HG03139 (cell line): ENCODE measurements around the gene TGFB2.
"Not testable (repeated sequence)": the region's sequence is repeated elsewhere in the genome, so short reads cannot be mapped to it uniquely, and the experiment has no call there.

ENCODE experiments used
- ATAC-seq: cut with Tn5 transposase; IDR thresholded peaks from one replicate; pipeline ENCODE4 v1.9.1; 2021; ENCODE audit not compliant: unreplicated experiment

TGFB2 gene

DNA sequence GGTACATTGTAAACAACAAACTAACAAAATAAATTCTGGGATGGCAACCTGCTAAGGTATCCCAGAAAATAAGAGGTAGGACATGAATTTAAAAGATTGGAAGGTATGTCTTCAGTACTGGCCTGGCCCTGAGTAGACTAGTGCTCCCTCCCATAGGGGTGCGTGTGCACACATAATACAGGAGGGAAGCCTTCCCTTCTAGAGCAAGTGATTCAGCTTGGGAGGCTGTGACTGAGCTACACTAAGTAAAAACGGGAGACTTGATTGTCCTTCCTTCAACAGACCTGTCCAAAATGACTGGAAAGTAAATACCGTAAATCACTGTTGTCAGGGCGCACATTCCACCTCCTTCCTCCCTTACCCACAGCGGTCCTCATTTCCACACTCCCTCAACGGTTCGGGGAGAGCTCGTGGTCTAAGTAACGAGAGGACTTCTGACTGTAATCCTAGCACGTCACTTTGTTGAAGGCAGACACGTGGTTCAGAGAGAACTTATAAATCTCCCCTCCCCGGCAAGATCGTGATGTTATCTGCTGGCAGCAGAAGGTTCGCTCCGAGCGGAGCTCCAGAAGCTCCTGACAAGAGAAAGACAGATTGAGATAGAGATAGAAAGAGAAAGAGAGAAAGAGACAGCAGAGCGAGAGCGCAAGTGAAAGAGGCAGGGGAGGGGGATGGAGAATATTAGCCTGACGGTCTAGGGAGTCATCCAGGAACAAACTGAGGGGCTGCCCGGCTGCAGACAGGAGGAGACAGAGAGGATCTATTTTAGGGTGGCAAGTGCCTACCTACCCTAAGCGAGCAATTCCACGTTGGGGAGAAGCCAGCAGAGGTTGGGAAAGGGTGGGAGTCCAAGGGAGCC lies at the start of gene TGFB2:
Gene TGFB2 (plus strand): TSS at position 523 of the 859 bp plus-strand sequence. CDS start 1,366 bp downstream, outside the sequence.
- ATAC-seq = peak; percentile 38

DNA sequence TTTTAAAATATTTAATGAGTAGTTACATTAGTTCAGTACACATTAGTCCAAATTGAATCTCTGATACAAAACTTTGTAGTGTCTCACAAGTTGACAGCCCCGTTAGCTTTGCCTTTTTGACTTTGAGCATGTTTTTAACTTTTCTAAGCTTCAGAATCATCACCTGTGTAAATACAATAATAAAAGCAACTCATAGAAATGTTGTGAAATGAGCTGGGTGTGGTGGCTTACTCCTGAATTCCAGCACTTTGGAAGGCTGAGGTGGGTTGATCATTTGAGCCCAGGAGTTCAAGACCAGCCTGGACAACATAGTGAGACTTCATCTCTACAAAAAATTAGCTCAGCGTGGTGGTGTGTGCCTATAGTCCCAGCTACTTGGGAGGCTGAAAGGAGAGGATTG lies 49.0 kb upstream of the TGFB2 start:
- no peak for ATAC-seq

DNA sequence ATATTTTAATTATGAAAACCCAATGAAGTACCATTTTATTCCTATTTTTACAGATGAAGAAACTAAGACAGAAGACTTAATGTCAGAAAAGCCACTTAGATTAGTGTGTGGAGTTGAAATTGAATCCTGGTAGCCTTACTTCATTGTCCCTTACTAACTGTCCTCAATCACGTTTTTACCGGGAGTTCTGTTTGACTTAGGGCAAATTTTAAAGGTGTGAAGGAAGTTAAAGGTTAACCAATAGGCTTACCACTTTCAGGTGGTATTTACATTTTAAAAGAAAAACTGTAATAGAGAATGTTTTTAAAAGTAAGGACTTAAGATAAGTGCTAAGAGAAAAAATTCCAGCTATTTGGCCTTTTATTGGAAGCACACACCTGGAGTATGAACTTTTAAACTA lies 47.7 kb upstream of the TGFB2 start:
- ATAC-seq = no peak

DNA sequence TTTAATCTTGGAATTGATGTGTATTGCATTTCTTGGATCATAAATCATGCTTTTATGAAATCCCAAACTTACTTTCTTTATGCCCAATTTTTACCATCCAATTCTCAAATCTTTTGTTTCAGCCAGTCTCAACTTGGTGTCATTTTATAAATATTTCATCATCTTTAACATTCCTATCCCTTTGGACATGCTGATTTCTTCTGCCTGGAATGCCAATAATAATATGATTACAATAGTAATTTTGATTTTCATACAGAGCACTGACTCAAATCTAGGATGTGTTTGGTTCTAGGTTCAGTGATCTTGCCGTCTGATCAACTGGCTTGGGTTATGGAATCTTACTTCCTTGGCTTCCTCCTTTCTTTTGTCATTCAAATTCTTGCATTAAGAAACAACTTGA lies 47.3 kb upstream of the TGFB2 start:
- no peak for ATAC-seq

DNA sequence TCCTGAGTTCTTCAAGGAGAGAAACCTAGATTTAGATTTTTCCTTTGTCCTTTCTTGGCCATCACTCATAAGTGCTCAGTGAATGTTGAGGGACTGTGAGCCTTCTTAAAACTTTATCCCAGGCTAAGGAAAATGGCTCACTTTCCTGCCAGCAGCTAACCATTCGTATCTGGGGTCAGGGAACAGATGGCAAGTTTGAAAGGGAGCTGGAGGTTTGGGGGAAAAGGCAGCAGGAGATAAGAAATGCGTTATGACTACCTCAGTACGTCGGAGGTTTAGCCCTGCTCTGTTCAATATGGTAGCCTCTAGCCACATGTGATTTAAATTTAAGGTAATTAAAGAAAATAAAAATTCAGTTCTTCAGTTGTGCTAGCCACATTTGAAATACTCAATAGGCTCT lies 46.7 kb upstream of the TGFB2 start:
- no peak for ATAC-seq

DNA sequence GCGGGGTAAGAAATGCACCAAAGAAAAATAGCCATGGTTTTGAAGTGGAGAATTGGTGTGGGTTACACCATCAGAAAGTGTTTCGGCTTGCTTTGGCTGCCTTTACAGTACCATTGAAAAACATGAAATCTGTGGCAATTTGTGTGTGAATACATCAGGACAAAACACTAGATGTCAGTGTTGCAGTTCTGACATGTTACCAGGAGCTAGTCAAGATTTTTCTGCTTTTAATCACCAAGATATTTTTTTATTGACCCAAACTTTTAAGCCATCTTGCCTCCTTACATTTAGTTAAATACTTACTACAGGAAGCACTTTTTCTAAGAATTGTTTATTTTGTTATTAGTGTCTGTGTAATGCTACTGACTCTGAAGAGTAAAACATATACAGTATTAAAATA lies 45.7 kb upstream of the TGFB2 start:
- ATAC-seq = no peak

DNA sequence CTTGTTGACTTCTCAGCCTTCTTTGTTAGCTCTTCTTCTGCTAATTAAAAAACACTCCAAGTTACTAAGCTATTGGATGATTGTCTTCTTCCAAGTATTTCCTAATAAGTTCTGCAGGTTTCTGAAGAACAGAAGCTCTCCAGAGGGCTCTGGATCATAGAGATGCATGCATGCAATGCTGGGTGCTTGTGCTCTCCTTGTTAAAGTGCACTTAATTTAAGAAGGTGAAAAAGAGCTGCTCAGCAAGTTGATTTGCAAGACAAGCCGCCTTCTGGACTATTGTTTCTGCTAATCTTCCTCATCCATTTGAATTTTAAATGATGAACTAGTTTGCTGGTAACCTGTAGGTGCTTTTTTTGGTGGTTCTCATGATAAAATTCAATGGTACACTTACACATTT lies 43.9 kb upstream of the TGFB2 start:
- ATAC-seq = no peak

DNA sequence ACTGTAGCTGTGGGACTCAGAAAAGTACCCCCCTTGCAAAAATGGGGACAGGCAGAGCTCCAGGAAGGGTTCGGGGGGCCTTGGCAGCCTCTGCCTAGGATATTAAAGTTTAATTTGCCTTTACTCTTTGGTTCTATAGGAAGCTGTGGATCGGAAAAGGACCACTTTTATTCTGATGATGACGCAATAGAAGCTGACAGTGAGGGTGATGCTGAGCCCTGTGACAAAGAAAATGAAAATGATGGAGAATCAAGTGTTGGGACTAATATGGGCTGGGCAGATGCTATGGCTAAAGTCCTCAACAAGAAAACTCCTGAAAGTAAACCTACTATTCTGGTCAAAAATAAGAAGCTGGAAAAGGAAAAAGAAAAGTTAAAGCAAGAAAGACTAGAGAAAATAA lies 43.0 kb upstream of the TGFB2 start:
- no peak for ATAC-seq

DNA sequence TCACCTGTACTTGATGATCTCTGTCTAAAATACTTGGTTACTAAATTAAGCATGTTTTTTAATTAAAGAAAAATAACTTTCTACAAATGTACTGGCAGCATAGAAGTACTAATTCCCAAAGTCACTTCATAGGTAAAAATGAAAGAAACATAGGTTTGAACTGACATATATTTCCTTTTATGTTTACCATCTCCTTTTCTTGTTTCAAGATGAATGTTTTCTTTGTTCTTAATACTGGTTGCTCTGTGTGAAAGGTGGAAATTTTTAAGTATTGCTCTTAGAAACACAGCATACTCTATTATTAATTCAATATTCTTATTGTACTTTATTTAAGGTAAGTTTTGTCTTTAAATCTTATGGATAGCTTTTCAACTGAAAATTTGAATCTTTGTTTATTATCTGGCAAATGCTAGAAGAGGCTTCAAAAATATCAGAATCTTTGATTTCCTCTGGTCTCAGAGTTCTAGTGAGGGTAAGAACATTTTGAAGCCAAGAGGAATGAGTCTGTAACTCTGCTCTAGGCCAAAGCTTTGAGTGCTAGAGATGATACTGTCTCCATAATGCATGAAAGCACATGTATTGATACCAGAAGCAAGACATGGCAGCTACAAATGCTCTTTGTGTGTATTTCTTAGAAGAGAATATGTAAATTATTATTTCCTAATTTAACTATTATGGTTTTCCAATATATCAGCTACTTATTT lies 41.8 kb upstream of the TGFB2 start:
- ATAC-seq = no peak

DNA sequence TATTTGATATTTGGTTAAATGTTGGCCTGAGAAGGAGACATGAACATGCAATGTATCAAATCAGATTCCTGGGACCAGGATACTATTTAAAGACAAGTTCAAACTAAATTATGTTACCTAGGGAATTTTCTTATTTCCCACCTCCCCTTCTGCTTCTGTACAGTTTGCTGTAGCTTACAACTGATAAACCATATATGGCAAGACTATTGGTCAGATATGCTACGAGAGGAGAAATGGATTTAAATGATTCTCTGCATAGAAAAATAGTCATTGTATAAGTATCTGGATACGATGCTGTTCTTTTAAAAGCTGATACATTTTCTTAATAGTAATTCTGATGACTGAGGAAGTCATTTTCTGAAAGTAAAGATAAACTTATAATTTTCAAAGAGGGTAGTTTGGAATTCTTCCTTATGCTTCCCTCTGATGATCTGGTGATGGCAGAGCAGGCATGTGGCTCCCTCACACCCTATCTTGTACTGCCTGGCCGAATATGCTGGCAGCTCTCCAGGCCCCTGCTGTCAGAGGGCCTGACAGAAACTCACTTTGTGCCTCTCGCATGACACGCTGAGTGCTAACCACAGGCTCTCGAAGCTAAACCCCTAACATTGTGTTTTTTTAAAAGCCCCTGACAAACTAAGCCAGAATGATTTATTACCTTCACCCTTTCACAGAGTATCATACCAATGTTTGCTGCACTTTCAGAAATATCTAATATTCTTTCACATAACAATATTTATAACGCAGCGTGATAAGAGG lies 40.7 kb upstream of the TGFB2 start:
- ATAC-seq = peak; percentile 87

DNA sequence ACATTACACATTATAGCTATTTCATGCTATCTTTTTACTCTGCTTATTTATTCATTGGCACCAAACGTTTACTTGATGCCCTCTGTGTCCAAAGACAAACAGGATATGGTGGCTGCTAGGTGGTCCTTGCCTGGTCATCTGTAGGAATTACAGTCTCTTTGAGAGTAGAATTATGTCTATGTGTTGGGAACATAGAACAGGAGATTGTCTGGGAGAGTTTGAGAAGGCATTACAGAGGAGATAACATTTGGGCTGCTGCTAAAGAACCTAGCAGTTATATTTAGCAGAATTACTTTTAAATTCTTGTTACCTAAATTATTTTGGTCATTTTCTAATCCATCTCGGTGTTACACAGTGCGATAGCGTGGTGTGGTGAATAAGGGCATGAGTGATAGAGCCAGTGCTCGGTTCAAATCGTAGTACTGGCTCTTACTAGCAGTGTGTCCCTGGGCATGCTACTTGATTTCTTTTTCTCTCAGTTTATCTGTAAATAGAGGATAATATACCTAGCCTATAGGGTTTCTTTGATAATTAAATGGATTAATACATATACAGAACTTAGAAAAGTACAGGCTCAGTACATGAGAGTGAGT lies 39.6 kb upstream of the TGFB2 start:
- ATAC-seq = no peak

DNA sequence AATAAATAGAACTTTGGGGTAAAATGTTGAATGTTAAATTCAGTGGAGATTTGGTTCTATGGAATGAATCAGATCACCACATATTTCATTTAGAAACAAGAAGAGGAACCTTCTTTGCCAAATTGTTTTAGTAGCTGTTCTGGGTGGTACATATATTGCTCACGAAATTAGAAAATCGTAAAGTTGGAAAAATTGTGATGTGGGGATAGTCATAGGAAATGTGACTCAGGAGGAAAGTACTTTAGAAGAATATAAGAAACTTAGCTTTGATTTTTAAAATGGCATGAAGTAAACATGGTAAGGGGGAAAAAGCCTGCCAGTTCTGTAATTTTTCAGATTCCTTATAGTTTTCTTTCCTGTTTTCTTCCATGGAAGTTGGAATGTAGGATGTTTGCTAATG lies 32.6 kb upstream of the TGFB2 start:
- ATAC-seq = no peak

DNA sequence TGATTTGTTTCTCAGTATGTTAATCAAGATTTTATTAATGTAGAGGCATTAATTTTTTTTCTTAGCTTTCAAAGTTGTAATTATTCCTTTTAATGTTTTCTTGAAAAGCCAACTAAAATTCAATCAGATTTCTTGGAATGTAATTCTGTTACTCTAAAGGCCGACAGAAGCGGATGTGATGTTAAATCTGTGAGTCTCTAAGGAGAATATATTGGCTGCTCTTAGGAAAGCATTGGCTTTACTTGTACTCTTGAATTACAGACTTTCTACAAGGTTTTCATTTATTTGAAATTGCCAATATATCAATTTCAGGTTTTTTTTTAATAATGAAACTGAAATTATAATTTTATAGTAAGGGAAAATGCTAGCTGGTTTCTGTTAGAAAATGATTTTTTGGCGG lies 30.8 kb upstream of the TGFB2 start:
- no peak for ATAC-seq

DNA sequence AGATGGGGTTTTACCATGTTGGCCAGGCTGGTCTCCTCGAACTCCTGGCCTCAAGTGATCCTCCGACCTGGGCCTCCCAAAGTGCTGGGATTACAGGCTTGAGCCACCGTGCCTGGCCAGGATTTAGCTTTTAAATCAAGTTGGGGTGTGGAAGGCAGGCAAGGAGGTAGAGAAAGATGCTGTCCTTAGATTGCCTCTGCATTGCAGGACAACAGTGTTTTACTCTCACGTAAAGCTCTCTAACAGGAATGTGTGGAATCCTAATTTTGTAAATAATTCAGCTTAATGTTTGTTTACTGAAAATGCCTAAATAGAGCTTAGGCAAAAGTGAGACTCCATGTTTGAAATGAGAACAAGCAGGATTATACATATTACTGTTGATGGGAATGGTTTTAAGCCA lies 29.5 kb upstream of the TGFB2 start:
- no peak for ATAC-seq

DNA sequence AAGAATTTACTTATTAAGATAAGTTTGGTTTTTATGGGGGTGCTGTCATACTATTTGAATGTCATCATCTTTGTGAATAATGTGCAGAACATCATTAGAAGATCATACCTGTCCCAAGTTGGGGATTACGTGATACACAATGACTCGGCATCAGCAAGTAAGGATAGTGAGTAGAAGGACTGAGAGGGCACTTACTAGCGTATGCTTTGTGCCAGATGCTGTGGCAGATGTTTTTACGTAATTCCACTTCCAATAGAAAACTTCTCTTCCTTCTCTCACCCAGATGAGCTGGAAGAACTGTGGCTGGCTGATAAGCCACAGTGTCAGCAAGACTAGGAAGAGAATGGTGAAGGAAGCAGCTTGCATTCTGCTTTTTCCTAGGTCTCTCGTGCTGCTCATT lies 28.1 kb upstream of the TGFB2 start:
- no peak for ATAC-seq

DNA sequence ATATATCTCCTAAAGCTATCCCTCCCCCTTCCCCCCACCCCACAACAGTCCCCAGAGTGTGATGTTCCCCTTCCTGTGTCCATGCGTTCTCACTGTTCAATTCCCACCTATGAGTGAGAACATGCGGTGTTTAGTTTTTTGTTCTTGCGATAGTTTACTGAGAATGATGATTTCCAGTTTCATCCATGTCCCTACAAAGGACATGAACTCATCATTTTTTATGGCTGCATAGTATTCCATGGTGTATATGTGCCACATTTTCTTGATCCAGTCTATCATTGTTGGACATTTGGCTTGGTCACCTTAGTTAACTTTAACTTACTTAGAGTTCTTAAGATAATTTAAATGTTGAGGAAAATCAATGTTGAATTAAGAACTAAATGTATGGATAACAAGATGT lies 25.0 kb upstream of the TGFB2 start:
- not testable (repeated sequence) for ATAC-seq

DNA sequence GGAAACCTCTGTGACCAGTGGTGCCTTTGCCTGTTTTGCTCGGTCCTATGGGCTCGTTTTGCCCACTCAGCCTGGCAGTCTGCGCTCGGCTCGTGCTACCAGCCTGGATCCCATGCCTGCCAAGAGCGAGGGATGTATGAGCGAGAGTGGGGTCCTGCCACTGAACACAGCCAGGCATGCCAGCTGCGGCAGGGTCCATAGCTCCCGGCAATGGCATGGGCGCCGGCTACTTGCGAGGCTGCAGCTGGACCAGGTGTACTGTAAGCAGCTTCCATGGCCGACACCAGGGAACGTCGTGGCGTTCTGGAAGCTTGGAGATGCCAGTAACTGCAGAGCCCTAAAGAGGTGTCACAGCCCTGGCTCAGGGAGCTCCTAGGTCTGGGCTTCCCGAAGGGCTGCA lies 22.4 kb upstream of the TGFB2 start:
- ATAC-seq = no peak

DNA sequence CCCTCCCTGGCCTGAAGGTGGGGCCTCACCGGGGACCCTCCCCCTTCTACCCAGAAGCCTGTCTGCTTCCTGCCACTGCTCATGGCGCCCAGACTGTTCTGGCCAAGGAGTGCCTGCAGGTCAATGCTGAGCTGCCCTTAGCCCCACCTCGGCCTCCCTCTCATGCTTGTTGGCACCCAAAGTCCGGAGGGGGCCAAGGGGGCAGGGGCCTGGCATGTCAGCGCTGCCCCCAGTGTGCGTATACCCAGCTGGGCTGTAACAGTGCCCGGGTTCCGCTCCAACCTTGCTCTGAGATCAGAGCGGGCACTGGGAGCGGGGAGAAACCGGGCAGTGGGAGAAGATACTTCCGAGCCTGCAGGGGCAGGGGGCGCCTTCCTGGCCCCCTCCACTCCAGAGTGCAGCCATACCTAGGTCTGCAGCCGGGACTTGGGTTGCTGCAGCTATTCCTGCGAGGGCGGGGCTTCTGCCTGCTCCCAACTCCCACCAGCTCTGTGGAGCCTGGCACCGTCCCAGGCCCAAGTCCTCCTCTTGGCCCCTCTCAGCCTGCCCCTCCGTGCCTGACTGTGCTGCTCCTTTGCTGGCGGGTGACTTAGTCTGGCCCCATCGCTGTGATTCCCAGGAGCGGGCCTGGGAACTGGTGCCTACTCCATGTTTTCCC lies 21.4 kb upstream of the TGFB2 start:
- no peak for ATAC-seq

DNA sequence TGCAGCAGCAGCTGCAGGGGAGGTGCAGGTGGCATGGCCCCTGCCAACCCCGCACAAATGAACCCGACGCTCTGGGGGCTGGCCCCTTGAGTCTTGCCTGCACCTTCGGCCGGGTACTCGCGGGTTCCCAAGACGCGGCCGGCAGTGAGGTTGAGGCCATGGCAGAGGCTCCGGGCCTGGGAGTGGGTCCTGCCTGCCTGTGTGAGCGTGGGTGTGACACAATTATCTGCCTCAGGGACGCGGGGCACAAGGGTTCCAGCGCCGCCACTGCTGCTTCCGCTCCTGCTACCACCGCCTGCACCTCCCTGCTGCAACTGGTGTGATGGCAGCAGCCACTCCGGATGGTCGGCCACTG lies 20.9 kb upstream of the TGFB2 start:
- ATAC-seq = no peak

DNA sequence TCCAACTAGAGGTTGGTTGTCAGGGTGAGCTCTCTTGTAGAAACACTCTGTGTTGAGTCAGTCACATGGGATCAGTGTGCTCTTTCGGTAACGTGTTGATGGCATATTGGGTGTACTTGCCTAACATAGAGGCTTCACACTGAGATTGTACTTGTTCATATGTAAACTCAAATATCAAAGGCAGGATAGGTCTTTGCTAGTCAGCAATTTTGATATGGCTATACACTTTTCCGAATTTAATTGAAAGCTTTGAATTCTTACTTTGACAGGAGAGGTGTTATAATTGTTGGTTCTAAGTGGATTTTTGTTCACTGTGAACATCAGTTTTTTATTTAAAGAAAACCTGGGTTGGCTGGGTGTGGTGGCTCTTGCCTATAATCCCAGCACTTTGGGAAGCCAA lies 16.4 kb upstream of the TGFB2 start:
- ATAC-seq = no peak

DNA sequence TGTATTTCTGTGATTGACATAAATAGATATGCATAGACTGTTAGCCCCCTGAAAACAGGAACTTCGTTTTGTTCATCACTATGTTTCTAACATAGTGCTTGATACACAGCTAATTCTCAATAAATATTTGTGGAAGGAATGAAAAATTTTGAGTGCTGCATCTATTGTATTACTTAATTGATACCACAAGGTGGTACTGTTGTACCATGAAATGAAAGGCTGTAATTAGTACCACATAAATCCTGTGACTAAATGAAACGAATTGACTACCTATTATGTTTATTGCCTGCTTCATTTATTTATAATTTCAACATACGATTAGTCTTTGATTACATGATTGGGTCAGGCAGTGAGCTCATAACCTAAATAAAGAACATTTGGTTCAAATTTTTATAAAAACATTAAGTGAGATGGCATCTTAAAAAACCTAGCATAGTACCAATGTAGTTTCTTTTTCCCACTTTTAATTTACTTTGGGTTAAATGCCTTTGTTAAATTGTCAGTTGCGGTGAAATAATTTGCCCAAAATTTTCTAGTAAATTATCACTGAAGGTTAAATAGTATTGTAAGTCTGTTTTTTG lies 15.0 kb upstream of the TGFB2 start:
- no peak for ATAC-seq
